Activated naive CD8-positive, alpha-beta T cell treated with anti-CD3 and anti-CD28 coated beads, Interleukin-2, amount 10 ng/mL, durations not matched to agents 7 days and 5 days (primary cell): Measurements from ENCODE around the gene RYR3. TPM values are rescaled to one million over a fixed set of nuclear protein-coding genes. Genes with fewer than 3 reads are reported as not detected.

Source experiments
- ATAC-seq: fragments of 150-1000 bp; cut with Tn5 transposase; one replicate; pipeline ENCODE4 v1.10.0; 2021; ENCODE audit warnings: low read depth, moderate library complexity
- POLR2A ChIA-PET: fragments of 350-600 bp; sonication (Branson Sonifier 250); formaldehyde crosslinking; loops from one replicate; lab custom pipeline; 2021; ENCODE audit warnings: antibody characterized with exemption; lab: Charles Lee
- DNase-seq: peaks from one replicate; pipeline ENCODE4 v3.0.0; 2021
- H3K27ac Mint-ChIP-seq: one replicate; pipeline ENCODE4 v1.8.0; 2022; ENCODE audit warnings: mild to moderate bottlenecking, mixed read lengths
- H3K27me3 Mint-ChIP-seq: one replicate; pipeline ENCODE4 v1.8.0; 2022; ENCODE audit warnings: mild to moderate bottlenecking, moderate library complexity, mixed read lengths
- H3K36me3 Mint-ChIP-seq: one replicate; pipeline ENCODE4 v1.8.0; 2021; ENCODE audit warnings: mild to moderate bottlenecking, mixed read lengths
- H3K4me1 Mint-ChIP-seq: one replicate; pipeline ENCODE4 v1.8.0; 2021; ENCODE audit warnings: mixed read lengths
- H3K4me3 Mint-ChIP-seq: one replicate; pipeline ENCODE4 v1.8.0; 2022; ENCODE audit warnings: mild to moderate bottlenecking, moderate library complexity, mixed read lengths
- H3K9me3 Mint-ChIP-seq: one replicate; pipeline ENCODE4 v1.8.0; 2021; ENCODE audit warnings: mixed read lengths
- total RNA-seq, 2 experiments: library from RNA; stranded (reverse); gene quantifications; one replicate each; pipeline ENCODE4 v1.2.3, GENCODE V29; 2021

Gene RYR3
- total RNA-seq, 2 experiments from 2014 or later, result not detected

DNA sequence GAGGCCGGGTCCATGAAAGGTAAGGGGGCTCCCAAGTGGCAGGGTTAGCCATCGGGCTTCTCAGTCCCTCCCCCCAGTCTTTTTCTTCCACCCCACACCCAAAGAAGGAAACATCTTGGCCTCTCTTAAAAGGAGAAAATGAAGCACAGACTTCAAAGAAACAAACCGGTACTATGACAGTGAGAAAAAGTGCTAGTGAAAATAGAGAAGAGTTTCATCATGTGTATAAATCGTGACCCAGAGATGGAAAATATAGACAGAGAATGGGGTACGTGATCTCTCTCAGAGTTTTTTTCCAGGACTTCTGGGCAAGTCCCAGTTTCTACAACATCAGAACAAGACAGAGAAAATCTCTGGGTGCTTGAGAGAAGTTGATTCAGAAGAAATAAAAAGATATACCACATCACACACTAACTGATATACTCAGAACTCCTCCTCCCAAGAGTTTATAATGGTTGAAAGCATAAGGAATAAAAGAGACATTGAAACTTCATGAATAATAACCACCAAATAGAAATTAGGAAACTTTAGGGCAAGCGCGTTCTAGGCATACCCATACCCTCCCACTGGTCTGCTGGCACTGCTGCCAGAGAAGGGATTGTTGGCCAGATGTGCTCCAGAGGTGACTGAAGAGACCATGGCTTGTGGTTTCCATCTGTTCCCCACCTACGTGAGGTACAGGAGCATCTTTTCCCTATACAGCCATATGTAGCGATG is 338.6 kb downstream of the RYR3 start:
- H3K4me1 Mint-ChIP-seq, result no peaks in the 10 kb centered on the region
- no peaks in the 10 kb centered on the region for H3K36me3 Mint-ChIP-seq
- no peaks in the 10 kb centered on the region for H3K9me3 Mint-ChIP-seq
- no peak for ATAC-seq
- H3K27me3 Mint-ChIP-seq, result no peaks in the 10 kb centered on the region
- POLR2A ChIA-PET, result no interaction called here
- DNase-seq, result no peak
- H3K4me3 Mint-ChIP-seq, result no peak overlapping the region
- H3K27ac Mint-ChIP-seq, result no peak overlapping the region

GRCh38 chr15:33654860-33655259 is 344.1 kb downstream of the RYR3 start:
- Mint-ChIP-seq H3K27ac (no peak overlapping the region), H3K4me1 (no peaks in the 10 kb centered on the region), H3K4me3 (no peak overlapping the region), H3K36me3 (no peaks in the 10 kb centered on the region), H3K27me3 (no peaks in the 10 kb centered on the region), H3K9me3 (no peaks in the 10 kb centered on the region)
- no peak for DNase-seq
- no peak for ATAC-seq
- POLR2A ChIA-PET, result no interaction called here

- Mint-ChIP-seq H3K27me3 (no peaks in the 10 kb centered on the region), H3K27ac (no peak overlapping the region), H3K9me3 (no peaks in the 10 kb centered on the region), H3K4me1 (no peaks in the 10 kb centered on the region), H3K36me3 (no peaks in the 10 kb centered on the region), H3K4me3 (no peak overlapping the region)
- ATAC-seq (no peak), DNase-seq (no peak)
- POLR2A ChIA-PET, result no interaction called here
Measured at GRCh38 chr15:33655488-33655887, 344.7 kb downstream of the RYR3 start.

GRCh38 chr15:33656168-33656567 is 345.4 kb downstream of the RYR3 start:
- Mint-ChIP-seq H3K36me3 (no peaks in the 10 kb centered on the region), H3K27me3 (no peaks in the 10 kb centered on the region), H3K27ac (no peak overlapping the region), H3K4me1 (no peaks in the 10 kb centered on the region), H3K9me3 (no peaks in the 10 kb centered on the region), H3K4me3 (no peak overlapping the region)
- no peak for ATAC-seq
- DNase-seq, result no peak
- POLR2A ChIA-PET, result no interaction called here

- DNase-seq (no peak), ATAC-seq (no peak)
- Mint-ChIP-seq H3K4me3 (no peak overlapping the region), H3K4me1 (no peaks in the 10 kb centered on the region), H3K9me3 (no peaks in the 10 kb centered on the region), H3K27ac (no peak overlapping the region), H3K36me3 (no peaks in the 10 kb centered on the region), H3K27me3 (no peaks in the 10 kb centered on the region)
- POLR2A ChIA-PET, result no interaction called here
Measured at GRCh38 chr15:33660151-33660550, 349.4 kb downstream of the RYR3 start.

DNA sequence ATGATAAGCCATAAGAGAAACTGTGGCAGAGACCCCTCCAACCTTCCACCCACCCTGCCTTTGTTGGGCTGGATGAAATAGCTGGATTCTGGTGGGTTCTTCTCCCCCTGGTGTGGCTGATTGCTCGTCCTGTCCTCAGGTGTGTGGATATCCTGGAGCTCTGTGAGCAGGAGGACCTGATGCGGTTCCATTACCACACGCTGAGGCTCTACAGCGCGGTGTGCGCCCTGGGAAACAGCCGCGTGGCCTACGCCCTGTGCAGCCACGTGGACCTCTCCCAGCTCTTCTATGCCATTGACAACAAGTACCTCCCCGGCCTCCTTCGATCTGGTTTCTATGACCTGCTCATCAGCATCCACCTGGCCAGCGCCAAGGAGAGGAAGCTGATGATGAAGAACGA is 351.2 kb downstream of the RYR3 start:
- no peaks in the 10 kb centered on the region for H3K9me3 Mint-ChIP-seq

GRCh38 chr15:33664947-33665346 is 354.2 kb downstream of the RYR3 start:
- ATAC-seq, result no peak
- no peak overlapping the region for H3K4me3 Mint-ChIP-seq
- H3K4me1 Mint-ChIP-seq, result no peaks in the 10 kb centered on the region
- H3K27me3 Mint-ChIP-seq, result peaks cover 5% of the 10 kb centered on the region
- no peaks in the 10 kb centered on the region for H3K9me3 Mint-ChIP-seq
- DNase-seq, result no peak
- no peak overlapping the region for H3K27ac Mint-ChIP-seq
- POLR2A ChIA-PET, result no interaction called here
- no peaks in the 10 kb centered on the region for H3K36me3 Mint-ChIP-seq

More for the DNA sequence above, 351.2 kb downstream of the RYR3 start:
- H3K4me1 Mint-ChIP-seq, result no peaks in the 10 kb centered on the region
- ATAC-seq, result no peak
- H3K27me3 Mint-ChIP-seq, result no peaks in the 10 kb centered on the region
- POLR2A ChIA-PET, result no interaction called here
- H3K36me3 Mint-ChIP-seq, result no peaks in the 10 kb centered on the region
- no peak overlapping the region for H3K4me3 Mint-ChIP-seq
- H3K27ac Mint-ChIP-seq, result no peak overlapping the region
- no peak for DNase-seq

DNA sequence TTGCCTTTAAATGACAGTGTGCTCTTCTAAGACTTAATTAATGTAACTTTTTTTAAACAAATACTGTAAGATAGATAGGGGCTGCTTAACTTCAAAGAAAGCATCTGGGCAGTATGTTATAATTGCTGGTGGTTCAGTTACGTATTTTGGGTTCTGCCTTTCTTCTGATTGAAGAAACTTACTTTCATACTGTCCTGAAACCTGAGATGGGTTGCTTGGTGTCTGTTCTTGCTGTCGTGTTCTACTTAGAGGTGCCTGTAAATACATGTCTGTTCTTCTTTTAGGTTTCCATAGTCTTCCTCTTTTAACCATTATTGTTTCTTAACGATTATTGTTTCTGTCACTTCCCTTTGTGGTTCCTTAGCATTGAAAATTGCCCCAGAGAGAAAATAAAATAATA is 359.8 kb downstream of the RYR3 start:
- Mint-ChIP-seq H3K4me3 (no peak overlapping the region), H3K9me3 (no peaks in the 10 kb centered on the region), H3K36me3 (no peaks in the 10 kb centered on the region), H3K4me1 (no peaks in the 10 kb centered on the region), H3K27ac (no peak overlapping the region), H3K27me3 (peaks cover 13% of the 10 kb centered on the region)
- ATAC-seq (no peak), DNase-seq (no peak)
- POLR2A ChIA-PET, result no interaction called here

DNA sequence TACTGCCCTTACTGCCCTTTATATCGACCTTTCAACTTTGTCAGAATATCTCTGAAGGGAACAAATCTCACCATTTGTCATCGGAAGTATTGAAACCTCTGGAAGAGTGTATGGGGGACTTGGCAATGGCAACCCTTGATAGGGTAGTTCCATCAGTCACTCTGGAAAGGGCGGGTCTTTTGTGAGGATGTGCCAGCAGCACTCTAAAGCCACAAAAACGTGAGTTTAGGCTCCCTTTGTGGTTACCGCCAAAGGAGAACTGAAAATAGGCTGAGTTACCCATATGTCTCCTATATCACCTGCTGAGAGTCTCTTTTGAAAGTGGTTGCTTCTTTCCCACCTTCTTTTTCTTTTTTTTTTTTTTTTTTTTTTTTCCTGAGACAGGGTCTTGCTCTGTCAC is 360.7 kb downstream of the RYR3 start:
- Mint-ChIP-seq H3K27ac (no peak overlapping the region), H3K4me3 (no peak overlapping the region), H3K27me3 (peaks cover 13% of the 10 kb centered on the region), H3K4me1 (no peaks in the 10 kb centered on the region), H3K9me3 (no peaks in the 10 kb centered on the region), H3K36me3 (no peaks in the 10 kb centered on the region)
- DNase-seq (no peak), ATAC-seq (no peak)
- POLR2A ChIA-PET, result no interaction called here

DNA sequence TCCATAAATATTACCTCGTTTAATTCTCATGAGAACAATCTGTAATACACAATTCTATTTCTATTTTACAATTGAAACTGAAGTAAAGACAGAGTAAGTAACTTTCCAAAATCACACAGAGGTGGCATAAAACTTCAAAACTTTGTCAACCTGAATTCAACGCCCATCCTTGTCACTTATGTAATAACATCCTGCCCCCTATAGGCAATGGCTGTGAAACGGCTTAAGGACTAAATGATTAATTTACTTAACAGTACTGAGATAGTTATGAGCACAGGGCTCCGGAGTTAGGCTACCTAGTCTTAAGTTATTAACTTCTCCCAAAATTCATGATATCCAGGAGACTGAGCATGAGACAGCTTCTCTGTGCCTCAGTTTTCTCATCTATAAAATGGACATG is 364.5 kb downstream of the RYR3 start:
- POLR2A ChIA-PET, result no interaction called here
- no peak overlapping the region for H3K27ac Mint-ChIP-seq
- peaks cover 8% of the 10 kb centered on the region for H3K27me3 Mint-ChIP-seq
- ATAC-seq (no peak), DNase-seq (no peak)
- no peak overlapping the region for H3K4me3 Mint-ChIP-seq
- H3K36me3 Mint-ChIP-seq, result no peaks in the 10 kb centered on the region
- H3K4me1 Mint-ChIP-seq, result no peaks in the 10 kb centered on the region
- no peaks in the 10 kb centered on the region for H3K9me3 Mint-ChIP-seq

DNA sequence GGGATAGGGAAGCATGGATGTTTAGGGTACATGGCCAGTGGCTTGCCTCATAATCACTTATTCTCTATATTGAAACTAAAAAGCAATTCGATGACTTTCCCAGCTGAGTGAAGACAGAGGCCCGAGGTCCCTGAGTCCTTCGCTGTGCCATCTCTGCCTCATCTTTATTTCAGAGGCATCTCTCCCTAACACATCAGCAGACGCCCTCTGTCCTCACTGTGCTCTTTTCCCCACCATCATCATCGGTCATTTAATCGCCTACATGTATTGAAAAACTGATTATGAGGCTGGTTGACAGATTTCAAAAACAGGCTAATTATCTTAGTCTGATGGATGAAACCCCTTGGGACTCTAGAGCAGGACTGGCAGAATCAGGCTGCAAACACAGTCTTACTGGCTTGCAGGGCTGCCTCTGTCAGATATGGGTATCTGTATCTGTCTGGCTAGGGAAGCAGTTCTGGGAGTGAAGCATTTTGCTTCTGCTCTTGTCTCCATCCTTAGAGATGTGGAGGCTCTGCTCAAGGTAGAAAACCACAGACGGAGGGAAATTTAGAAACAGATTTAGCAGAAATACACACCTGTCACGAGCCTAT is 366.6 kb downstream of the RYR3 start:
- DNase-seq (no peak), ATAC-seq (no peak)
- H3K36me3 Mint-ChIP-seq, result no peaks in the 10 kb centered on the region
- no peak overlapping the region for H3K27ac Mint-ChIP-seq
- H3K9me3 Mint-ChIP-seq, result no peaks in the 10 kb centered on the region
- H3K4me1 Mint-ChIP-seq, result no peaks in the 10 kb centered on the region
- POLR2A ChIA-PET, result no interaction called here
- peaks cover 4% of the 10 kb centered on the region for H3K27me3 Mint-ChIP-seq
- no peak overlapping the region for H3K4me3 Mint-ChIP-seq

- Mint-ChIP-seq H3K27me3 (peaks cover 4% of the 10 kb centered on the region), H3K27ac (no peak overlapping the region), H3K4me1 (no peaks in the 10 kb centered on the region), H3K4me3 (no peak overlapping the region), H3K9me3 (no peaks in the 10 kb centered on the region), H3K36me3 (no peaks in the 10 kb centered on the region)
- ATAC-seq, result no peak
- POLR2A ChIA-PET, result no interaction called here
- no peak for DNase-seq
Measured at GRCh38 chr15:33678176-33678575, 367.4 kb downstream of the RYR3 start.

GRCh38 chr15:33678602-33679001 is 367.8 kb downstream of the RYR3 start:
- H3K4me1 Mint-ChIP-seq, result no peaks in the 10 kb centered on the region
- no peaks in the 10 kb centered on the region for H3K9me3 Mint-ChIP-seq
- no peak overlapping the region for H3K27ac Mint-ChIP-seq
- H3K36me3 Mint-ChIP-seq, result no peaks in the 10 kb centered on the region
- DNase-seq (no peak), ATAC-seq (no peak)
- POLR2A ChIA-PET, result no interaction called here
- H3K27me3 Mint-ChIP-seq, result peaks cover 4% of the 10 kb centered on the region
- no peak overlapping the region for H3K4me3 Mint-ChIP-seq

GRCh38 chr15:33679061-33679460 is 368.3 kb downstream of the RYR3 start:
- ATAC-seq (no peak), DNase-seq (no peak)
- Mint-ChIP-seq H3K4me3 (no peak overlapping the region), H3K4me1 (no peaks in the 10 kb centered on the region), H3K36me3 (no peaks in the 10 kb centered on the region), H3K9me3 (no peaks in the 10 kb centered on the region), H3K27ac (no peak overlapping the region), H3K27me3 (peaks cover 4% of the 10 kb centered on the region)
- POLR2A ChIA-PET, result no interaction called here
